Measurements from ENCODE around the gene TBC1D10B.

Gene TBC1D10B

GRCh38 chr16:30417529-30418349, 47.4 kb upstream of the TBC1D10B start (continued):
- TF ChIP-seq ZNF76 (tag by site-specific recombination; IDR thresholded peaks at IDR 0.05; ENCODE audit: borderline replicate concordance, low read depth), result peak; percentile 49; the same call in 1 of the 2 replicates
- TF ChIP-seq ZBTB17 (tag by site-specific recombination; IDR thresholded peaks at IDR 0.05), result peak; percentile 54; the same call in 1 of the 2 replicates
- TF ChIP-seq ZNF324 (tag by site-specific recombination; IDR thresholded peaks at IDR 0.05), result peak; percentile 37; the same call in 1 of the 2 replicates
- TF ChIP-seq ZBTB8A (tag by site-specific recombination; IDR thresholded peaks at IDR 0.05), result peak; percentile 38; the same call in 1 of the 2 replicates
- peak; percentile 65; the same call in 1 of the 2 replicates for TF ChIP-seq HIC1 (tag by site-specific recombination; IDR thresholded peaks at IDR 0.05)
- 0 out of 2 replicates have a peak, but pooled peaks have one; percentile 56 for TF ChIP-seq ZNF10 (tag by site-specific recombination; IDR thresholded peaks at IDR 0.05)
- peak; percentile 75 for TF ChIP-seq ZBTB20 (tag by site-specific recombination; IDR thresholded peaks at IDR 0.05)
- TF ChIP-seq SP7 (tag by site-specific recombination; IDR thresholded peaks at IDR 0.05), result peak; percentile 40; the same call in 1 of the 2 replicates
- peak; percentile 82 for TF ChIP-seq GLIS1 (tag by site-specific recombination; IDR thresholded peaks at IDR 0.05)
- no peak for TF ChIP-seq PRDM6 (tag by site-specific recombination; IDR thresholded peaks at IDR 0.05)
- peak; percentile 89 for TF ChIP-seq CTCF (tag by site-specific recombination; IDR thresholded peaks at IDR 0.05)
- 0 out of 2 replicates have a peak, but pooled peaks have one; percentile 12 for TF ChIP-seq TSHZ1 (tag by site-specific recombination; IDR thresholded peaks at IDR 0.05; ENCODE audit: borderline replicate concordance)
- peak; percentile 47 for TF ChIP-seq OSR2 (tag by site-specific recombination; IDR thresholded peaks at IDR 0.05)
- peak; percentile 86 for TF ChIP-seq ZNF660 (tag by site-specific recombination; IDR thresholded peaks at IDR 0.05)
- TF ChIP-seq ZXDB (tag by site-specific recombination; IDR thresholded peaks at IDR 0.05), result peak; percentile 88
- no peak for TF ChIP-seq SP3 (tag by site-specific recombination; IDR thresholded peaks at IDR 0.05)
- TF ChIP-seq REST (tag by site-specific recombination; IDR thresholded peaks at IDR 0.05), result no peak
- no peak for TF ChIP-seq ZNF37A (tag by site-specific recombination; IDR thresholded peaks at IDR 0.05)
- peak; percentile 73 for TF ChIP-seq KLF17 (tag by site-specific recombination; IDR thresholded peaks at IDR 0.05)
- TF ChIP-seq ZNF629 (tag by site-specific recombination; IDR thresholded peaks at IDR 0.05), result 0 out of 2 replicates have a peak, but pooled peaks have one; percentile 37
- TF ChIP-seq ZNF514 (tag by site-specific recombination; IDR thresholded peaks at IDR 0.05), result no peak
- TF ChIP-seq ZNF701 (tag by site-specific recombination; IDR thresholded peaks at IDR 0.05), result no peak
- no peak for TF ChIP-seq ZNF174 (tag by site-specific recombination; IDR thresholded peaks at IDR 0.05)
- 0 out of 2 replicates have a peak, but pooled peaks have one; percentile 38 for TF ChIP-seq HOXC10 (CRISPR knock-in tag; IDR thresholded peaks at IDR 0.05)
